HEK293 (cell line): ENCODE data around the gene PLCB3.

ENCODE experiments used
- BCL11B ChIP-seq: fragments of 450-650 bp; formaldehyde crosslinking; IDR thresholded peaks from 2 replicates; pipeline ENCODE4 v1.5.1; 2016; ENCODE audit warnings: low read depth, missing biosample characterization, missing genetic modification characterization
- HOXC10 ChIP-seq: sonication (generic); formaldehyde crosslinking; IDR thresholded peaks from 2 replicates; pipeline ENCODE4 v1.8.1; 2023; ENCODE audit warnings: mild to moderate bottlenecking, missing genetic modification reagents
- PRDM1 ChIP-seq: fragments of 450-650 bp; formaldehyde crosslinking; IDR thresholded peaks from 2 replicates; pipeline ENCODE4; 2016; ENCODE audit warnings: missing biosample characterization, missing genetic modification characterization
- TRIM28 ChIP-seq: IDR thresholded peaks from 2 replicates; pipeline ENCODE4 v1.6.1; 2011; ENCODE audit warnings: low read length, control low read depth, borderline replicate concordance
- ZBTB1 ChIP-seq: fragments of 450-650 bp; formaldehyde crosslinking; IDR thresholded peaks from 2 replicates; pipeline ENCODE4 v1.5.1; 2016; ENCODE audit warnings: missing biosample characterization, missing genetic modification characterization
- ZBTB20 ChIP-seq: fragments of 450-650 bp; formaldehyde crosslinking; IDR thresholded peaks from 2 replicates; pipeline ENCODE4 v1.5.1; 2016; ENCODE audit warnings: missing biosample characterization, missing genetic modification characterization
- ZEB2 ChIP-seq: fragments of 450-650 bp; formaldehyde crosslinking; IDR thresholded peaks from 2 replicates; pipeline ENCODE4 v1.5.1; 2016; ENCODE audit warnings: missing biosample characterization, missing genetic modification characterization
- ZNF132 ChIP-seq: fragments of 450-650 bp; formaldehyde crosslinking; IDR thresholded peaks from 2 replicates; pipeline ENCODE4 v1.5.1; 2017; ENCODE audit warnings: missing biosample characterization, missing genetic modification characterization, borderline replicate concordance
- ZNF133 ChIP-seq: fragments of 450-650 bp; formaldehyde crosslinking; IDR thresholded peaks from 2 replicates; pipeline ENCODE4 v1.5.1; 2016; ENCODE audit warnings: missing biosample characterization, missing genetic modification characterization
- ZNF146 ChIP-seq: fragments of 450-650 bp; formaldehyde crosslinking; IDR thresholded peaks from 2 replicates; pipeline ENCODE4 v1.5.1; 2016; ENCODE audit warnings: missing biosample characterization, missing genetic modification characterization
- ZNF157 ChIP-seq: fragments of 450-650 bp; formaldehyde crosslinking; IDR thresholded peaks from 2 replicates; pipeline ENCODE4 v1.5.1; 2016; ENCODE audit warnings: missing biosample characterization, missing genetic modification characterization
- ZNF184 ChIP-seq: fragments of 450-650 bp; IDR thresholded peaks from 2 replicates; pipeline ENCODE4 v1.5.1; 2018; ENCODE audit warnings: missing biosample characterization, mild to moderate bottlenecking, missing genetic modification characterization
- ZNF324 ChIP-seq: fragments of 450-650 bp; formaldehyde crosslinking; IDR thresholded peaks from 2 replicates; pipeline ENCODE4 v1.5.1; 2016; ENCODE audit warnings: missing biosample characterization, missing genetic modification characterization
- ZNF341 ChIP-seq: fragments of 450-650 bp; formaldehyde crosslinking; IDR thresholded peaks from 2 replicates; pipeline ENCODE4; 2016; ENCODE audit warnings: low read depth, missing biosample characterization, missing genetic modification characterization
- ZNF350 ChIP-seq: fragments of 450-650 bp; formaldehyde crosslinking; IDR thresholded peaks from 2 replicates; pipeline ENCODE4 v1.5.0; 2017; ENCODE audit warnings: missing biosample characterization, mild to moderate bottlenecking, missing genetic modification characterization
- ZNF394 ChIP-seq: fragments of 450-650 bp; formaldehyde crosslinking; IDR thresholded peaks from 2 replicates; pipeline ENCODE4 v1.5.1; 2016; ENCODE audit warnings: missing biosample characterization, missing genetic modification characterization, mild to moderate bottlenecking, moderate library complexity, borderline replicate concordance
- ZNF423 ChIP-seq: fragments of 450-650 bp; formaldehyde crosslinking; IDR thresholded peaks from 2 replicates; pipeline ENCODE4 v1.5.1; 2016; ENCODE audit warnings: missing biosample characterization, missing genetic modification characterization
- ZNF473 ChIP-seq: fragments of 450-650 bp; formaldehyde crosslinking; IDR thresholded peaks from 2 replicates; pipeline ENCODE4 v1.5.1; 2017; ENCODE audit warnings: missing biosample characterization, missing genetic modification characterization
- ZNF521 ChIP-seq: fragments of 450-650 bp; formaldehyde crosslinking; IDR thresholded peaks from 2 replicates; pipeline ENCODE4 v1.5.1; 2017; ENCODE audit warnings: missing biosample characterization, mild to moderate bottlenecking, missing genetic modification characterization
- ZNF529 ChIP-seq: fragments of 450-650 bp; formaldehyde crosslinking; IDR thresholded peaks from 2 replicates; pipeline ENCODE4 v1.5.1; 2017; ENCODE audit warnings: missing genetic modification characterization, missing biosample characterization; ENCODE audit not compliant: insufficient replicate concordance
- ZNF555 ChIP-seq: fragments of 450-650 bp; formaldehyde crosslinking; conservative IDR thresholded peaks from 2 replicates; pipeline ENCODE4 v1.5.1; 2017; ENCODE audit warnings: missing biosample characterization, mild to moderate bottlenecking, missing genetic modification characterization, inconsistent platforms
- ZNF660 ChIP-seq: fragments of 450-650 bp; IDR thresholded peaks from 2 replicates; pipeline ENCODE4 v1.5.1; 2018; ENCODE audit warnings: missing biosample characterization, mild to moderate bottlenecking, missing genetic modification characterization
- ZNF701 ChIP-seq: fragments of 450-650 bp; formaldehyde crosslinking; IDR thresholded peaks from 2 replicates; pipeline ENCODE4 v1.5.1; 2016; ENCODE audit warnings: missing biosample characterization, missing genetic modification characterization
- ZNF747 ChIP-seq: fragments of 450-650 bp; formaldehyde crosslinking; IDR thresholded peaks from 2 replicates; pipeline ENCODE4 v1.5.1; 2016; ENCODE audit warnings: missing biosample characterization, missing genetic modification characterization
- ZNF792 ChIP-seq: fragments of 450-650 bp; formaldehyde crosslinking; IDR thresholded peaks from 2 replicates; pipeline ENCODE4 v1.5.1; 2016; ENCODE audit warnings: missing biosample characterization, missing genetic modification characterization
- TF ChIP-seq, protein P1 (sequence below): fragments of 450-650 bp; formaldehyde crosslinking; IDR thresholded peaks from 2 replicates; pipeline ENCODE4 v1.5.1; 2016; ENCODE audit warnings: missing biosample characterization, missing genetic modification characterization
- TF ChIP-seq, protein P2 (sequence below): IDR thresholded peaks from 2 replicates; pipeline ENCODE4 v1.6.1; 2011; ENCODE audit warnings: mild to moderate bottlenecking, low read depth, low read length, borderline replicate concordance
- TF ChIP-seq, protein P3 (sequence below): fragments of 450-650 bp; formaldehyde crosslinking; IDR thresholded peaks from 2 replicates; pipeline ENCODE4 v1.5.1; 2016; ENCODE audit warnings: missing biosample characterization, missing genetic modification characterization
- TF ChIP-seq, protein P4 (sequence below): fragments of 450-650 bp; formaldehyde crosslinking; IDR thresholded peaks from 2 replicates; pipeline ENCODE4 v1.5.1; 2017; ENCODE audit warnings: missing biosample characterization, missing genetic modification characterization
- TF ChIP-seq, protein P5 (sequence below): fragments of 450-650 bp; formaldehyde crosslinking; IDR thresholded peaks from 2 replicates; pipeline ENCODE4 v1.5.1; 2016; ENCODE audit warnings: missing biosample characterization, missing genetic modification characterization
- TF ChIP-seq, protein P6 (sequence below): fragments of 450-650 bp; formaldehyde crosslinking; IDR thresholded peaks from 2 replicates; pipeline ENCODE4 v1.5.1; 2016; ENCODE audit warnings: missing biosample characterization, missing genetic modification characterization, borderline replicate concordance

Gene PLCB3

DNA sequence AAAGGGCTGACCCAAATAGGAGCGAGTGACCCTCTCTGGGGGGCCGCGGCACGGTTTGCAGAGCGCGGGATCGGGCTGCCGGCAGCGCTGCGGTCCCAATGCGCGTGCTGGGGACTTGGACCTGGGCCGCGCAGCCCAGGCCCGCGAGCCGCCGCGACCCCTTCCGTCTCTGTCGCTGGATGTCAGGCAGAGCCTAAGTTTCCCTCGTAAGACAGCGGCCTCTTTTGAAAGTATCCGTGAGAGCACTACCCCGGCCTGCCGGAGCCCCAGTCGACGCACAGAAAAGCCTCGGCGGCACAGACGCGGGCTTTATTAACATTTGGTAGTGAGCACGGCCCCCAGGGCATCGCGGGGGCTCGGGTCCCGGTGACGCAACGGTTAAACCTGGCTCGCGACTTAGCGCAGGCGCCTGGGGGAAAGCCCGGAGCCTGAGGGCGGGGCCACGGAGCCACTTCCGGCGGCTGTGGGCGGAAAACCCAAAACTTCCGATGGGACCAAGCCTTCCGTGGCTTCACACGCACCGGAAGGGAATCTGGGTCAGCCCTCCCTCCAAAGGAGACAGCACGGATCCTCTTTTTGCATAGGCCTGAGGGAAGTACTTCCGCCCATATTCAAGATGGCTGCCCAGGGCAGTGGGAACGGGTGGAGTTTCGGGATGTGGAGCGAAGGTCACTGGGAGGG lies 18.4 kb downstream of the PLCB3 start (continued):
- TF ChIP-seq, protein P1, sequence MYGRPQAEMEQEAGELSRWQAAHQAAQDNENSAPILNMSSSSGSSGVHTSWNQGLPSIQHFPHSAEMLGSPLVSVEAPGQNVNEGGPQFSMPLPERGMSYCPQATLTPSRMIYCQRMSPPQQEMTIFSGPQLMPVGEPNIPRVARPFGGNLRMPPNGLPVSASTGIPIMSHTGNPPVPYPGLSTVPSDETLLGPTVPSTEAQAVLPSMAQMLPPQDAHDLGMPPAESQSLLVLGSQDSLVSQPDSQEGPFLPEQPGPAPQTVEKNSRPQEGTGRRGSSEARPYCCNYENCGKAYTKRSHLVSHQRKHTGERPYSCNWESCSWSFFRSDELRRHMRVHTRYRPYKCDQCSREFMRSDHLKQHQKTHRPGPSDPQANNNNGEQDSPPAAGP (tag by site-specific recombination) = no peak
- TF ChIP-seq ZNF394 (tag by site-specific recombination) (no peak; the same call in 1 of the 2 replicates), ZEB2 (tag by site-specific recombination) (peak; percentile 84), ZBTB1 (tag by site-specific recombination) (no peak), HOXC10 (CRISPR knock-in tag) (no peak), BCL11B (tag by site-specific recombination) (no peak), PRDM1 (tag by site-specific recombination) (no peak), ZNF341 (tag by site-specific recombination) (no peak), ZNF473 (no peak), ZNF184 (tag by site-specific recombination) (no peak), ZNF146 (tag by site-specific recombination) (no peak), ZNF701 (tag by site-specific recombination) (no peak), TRIM28 (no peak), ZBTB20 (tag by site-specific recombination) (no peak), ZNF660 (tag by site-specific recombination) (peak; percentile 52), ZNF157 (tag by site-specific recombination) (no peak), ZNF529 (no peak), ZNF521 (tag by site-specific recombination) (no peak), ZNF792 (tag by site-specific recombination) (no peak), ZNF133 (tag by site-specific recombination) (no peak), ZNF324 (0 out of 2 replicates have a peak, but pooled peaks have one; percentile 27), ZNF350 (tag by site-specific recombination) (no peak), ZNF423 (tag by site-specific recombination) (no peak), ZNF555 (tag by site-specific recombination) (no peak), ZNF747 (no peak), ZNF132 (tag by site-specific recombination) (no peak)
- TF ChIP-seq, protein P2, sequence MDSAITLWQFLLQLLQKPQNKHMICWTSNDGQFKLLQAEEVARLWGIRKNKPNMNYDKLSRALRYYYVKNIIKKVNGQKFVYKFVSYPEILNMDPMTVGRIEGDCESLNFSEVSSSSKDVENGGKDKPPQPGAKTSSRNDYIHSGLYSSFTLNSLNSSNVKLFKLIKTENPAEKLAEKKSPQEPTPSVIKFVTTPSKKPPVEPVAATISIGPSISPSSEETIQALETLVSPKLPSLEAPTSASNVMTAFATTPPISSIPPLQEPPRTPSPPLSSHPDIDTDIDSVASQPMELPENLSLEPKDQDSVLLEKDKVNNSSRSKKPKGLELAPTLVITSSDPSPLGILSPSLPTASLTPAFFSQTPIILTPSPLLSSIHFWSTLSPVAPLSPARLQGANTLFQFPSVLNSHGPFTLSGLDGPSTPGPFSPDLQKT = peak; percentile 73; the same call in 1 of the 2 replicates
- TF ChIP-seq, protein P3, sequence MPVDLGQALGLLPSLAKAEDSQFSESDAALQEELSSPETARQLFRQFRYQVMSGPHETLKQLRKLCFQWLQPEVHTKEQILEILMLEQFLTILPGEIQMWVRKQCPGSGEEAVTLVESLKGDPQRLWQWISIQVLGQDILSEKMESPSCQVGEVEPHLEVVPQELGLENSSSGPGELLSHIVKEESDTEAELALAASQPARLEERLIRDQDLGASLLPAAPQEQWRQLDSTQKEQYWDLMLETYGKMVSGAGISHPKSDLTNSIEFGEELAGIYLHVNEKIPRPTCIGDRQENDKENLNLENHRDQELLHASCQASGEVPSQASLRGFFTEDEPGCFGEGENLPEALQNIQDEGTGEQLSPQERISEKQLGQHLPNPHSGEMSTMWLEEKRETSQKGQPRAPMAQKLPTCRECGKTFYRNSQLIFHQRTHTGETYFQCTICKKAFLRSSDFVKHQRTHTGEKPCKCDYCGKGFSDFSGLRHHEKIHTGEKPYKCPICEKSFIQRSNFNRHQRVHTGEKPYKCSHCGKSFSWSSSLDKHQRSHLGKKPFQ (tag by site-specific recombination) = peak; percentile 92; the same call in 1 of the 2 replicates
- TF ChIP-seq, protein P4, sequence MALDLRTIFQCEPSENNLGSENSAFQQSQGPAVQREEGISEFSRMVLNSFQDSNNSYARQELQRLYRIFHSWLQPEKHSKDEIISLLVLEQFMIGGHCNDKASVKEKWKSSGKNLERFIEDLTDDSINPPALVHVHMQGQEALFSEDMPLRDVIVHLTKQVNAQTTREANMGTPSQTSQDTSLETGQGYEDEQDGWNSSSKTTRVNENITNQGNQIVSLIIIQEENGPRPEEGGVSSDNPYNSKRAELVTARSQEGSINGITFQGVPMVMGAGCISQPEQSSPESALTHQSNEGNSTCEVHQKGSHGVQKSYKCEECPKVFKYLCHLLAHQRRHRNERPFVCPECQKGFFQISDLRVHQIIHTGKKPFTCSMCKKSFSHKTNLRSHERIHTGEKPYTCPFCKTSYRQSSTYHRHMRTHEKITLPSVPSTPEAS = peak; percentile 86
- TF ChIP-seq, protein P5, sequence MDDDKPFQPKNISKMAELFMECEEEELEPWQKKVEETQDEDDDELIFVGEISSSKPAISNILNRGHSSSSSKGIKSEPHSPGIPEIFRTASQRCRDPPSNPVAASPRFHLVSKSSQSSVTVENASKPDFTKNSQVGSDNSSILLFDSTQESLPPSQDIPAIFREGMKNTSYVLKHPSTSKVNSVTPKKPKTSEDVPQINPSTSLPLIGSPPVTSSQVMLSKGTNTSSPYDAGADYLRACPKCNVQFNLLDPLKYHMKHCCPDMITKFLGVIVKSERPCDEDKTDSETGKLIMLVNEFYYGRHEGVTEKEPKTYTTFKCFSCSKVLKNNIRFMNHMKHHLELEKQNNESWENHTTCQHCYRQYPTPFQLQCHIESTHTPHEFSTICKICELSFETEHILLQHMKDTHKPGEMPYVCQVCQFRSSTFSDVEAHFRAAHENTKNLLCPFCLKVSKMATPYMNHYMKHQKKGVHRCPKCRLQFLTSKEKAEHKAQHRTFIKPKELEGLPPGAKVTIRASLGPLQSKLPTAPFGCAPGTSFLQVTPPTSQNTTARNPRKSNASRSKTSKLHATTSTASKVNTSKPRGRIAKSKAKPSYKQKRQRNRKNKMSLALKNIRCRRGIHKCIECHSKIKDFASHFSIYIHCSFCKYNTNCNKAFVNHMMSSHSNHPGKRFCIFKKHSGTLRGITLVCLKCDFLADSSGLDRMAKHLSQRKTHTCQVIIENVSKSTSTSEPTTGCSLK (tag by site-specific recombination) = no peak
- TF ChIP-seq, protein P6, sequence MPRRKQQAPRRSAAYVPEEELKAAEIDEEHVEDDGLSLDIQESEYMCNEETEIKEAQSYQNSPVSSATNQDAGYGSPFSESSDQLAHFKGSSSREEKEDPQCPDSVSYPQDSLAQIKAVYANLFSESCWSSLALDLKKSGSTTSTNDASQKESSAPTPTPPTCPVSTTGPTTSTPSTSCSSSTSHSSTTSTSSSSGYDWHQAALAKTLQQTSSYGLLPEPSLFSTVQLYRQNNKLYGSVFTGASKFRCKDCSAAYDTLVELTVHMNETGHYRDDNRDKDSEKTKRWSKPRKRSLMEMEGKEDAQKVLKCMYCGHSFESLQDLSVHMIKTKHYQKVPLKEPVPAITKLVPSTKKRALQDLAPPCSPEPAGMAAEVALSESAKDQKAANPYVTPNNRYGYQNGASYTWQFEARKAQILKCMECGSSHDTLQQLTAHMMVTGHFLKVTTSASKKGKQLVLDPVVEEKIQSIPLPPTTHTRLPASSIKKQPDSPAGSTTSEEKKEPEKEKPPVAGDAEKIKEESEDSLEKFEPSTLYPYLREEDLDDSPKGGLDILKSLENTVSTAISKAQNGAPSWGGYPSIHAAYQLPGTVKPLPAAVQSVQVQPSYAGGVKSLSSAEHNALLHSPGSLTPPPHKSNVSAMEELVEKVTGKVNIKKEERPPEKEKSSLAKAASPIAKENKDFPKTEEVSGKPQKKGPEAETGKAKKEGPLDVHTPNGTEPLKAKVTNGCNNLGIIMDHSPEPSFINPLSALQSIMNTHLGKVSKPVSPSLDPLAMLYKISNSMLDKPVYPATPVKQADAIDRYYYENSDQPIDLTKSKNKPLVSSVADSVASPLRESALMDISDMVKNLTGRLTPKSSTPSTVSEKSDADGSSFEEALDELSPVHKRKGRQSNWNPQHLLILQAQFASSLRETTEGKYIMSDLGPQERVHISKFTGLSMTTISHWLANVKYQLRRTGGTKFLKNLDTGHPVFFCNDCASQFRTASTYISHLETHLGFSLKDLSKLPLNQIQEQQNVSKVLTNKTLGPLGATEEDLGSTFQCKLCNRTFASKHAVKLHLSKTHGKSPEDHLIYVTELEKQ (tag by site-specific recombination) = no peak
